Measurements from ENCODE around the gene PBRM1.

The PBRM1 gene

DNA sequence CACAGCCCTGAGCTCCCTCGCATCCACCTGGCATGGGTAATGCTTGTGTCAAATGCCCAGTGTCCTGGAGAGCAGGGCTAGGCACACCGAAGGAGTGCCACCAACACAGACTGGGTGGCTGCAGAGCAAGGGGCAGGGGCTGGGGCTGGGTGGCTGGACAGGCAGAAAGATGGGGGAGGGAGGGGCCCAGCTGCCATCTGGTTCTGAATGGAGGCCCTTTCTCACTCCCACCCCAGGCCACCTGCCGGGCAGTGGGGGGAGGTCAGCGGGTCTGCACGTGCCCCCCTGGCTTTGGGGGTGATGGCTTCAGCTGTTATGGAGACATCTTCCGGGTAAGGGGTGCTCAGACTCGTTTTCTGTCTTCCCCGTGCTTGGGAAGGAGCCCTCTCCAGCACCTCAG, 173.6 kb downstream of the PBRM1 start:
- no peak overlapping the region for H3K4me2 ChIP-seq (ENCODE audit: low read length)
- no peak overlapping the region for H2AFZ ChIP-seq
- H3K4me3 ChIP-seq (ENCODE audit: low read depth, low read length), result no peak overlapping the region
- no peaks in the 10 kb centered on the region for H3K4me1 ChIP-seq
- no peaks in the 10 kb centered on the region for H3K36me3 ChIP-seq (ENCODE audit: control insufficient read depth, insufficient read depth, low read length)
- no peak overlapping the region for H3K9ac ChIP-seq
- H3K9me3 ChIP-seq (ENCODE audit: control insufficient read depth, low read length), result no peaks in the 10 kb centered on the region
- H3K79me2 ChIP-seq, result no peaks in the 10 kb centered on the region
- no peaks in the 10 kb centered on the region for H3K27me3 ChIP-seq (ENCODE audit: control insufficient read depth, insufficient read depth, low read length)
- no peak overlapping the region for H3K27ac ChIP-seq
- TF ChIP-seq, protein P1, sequence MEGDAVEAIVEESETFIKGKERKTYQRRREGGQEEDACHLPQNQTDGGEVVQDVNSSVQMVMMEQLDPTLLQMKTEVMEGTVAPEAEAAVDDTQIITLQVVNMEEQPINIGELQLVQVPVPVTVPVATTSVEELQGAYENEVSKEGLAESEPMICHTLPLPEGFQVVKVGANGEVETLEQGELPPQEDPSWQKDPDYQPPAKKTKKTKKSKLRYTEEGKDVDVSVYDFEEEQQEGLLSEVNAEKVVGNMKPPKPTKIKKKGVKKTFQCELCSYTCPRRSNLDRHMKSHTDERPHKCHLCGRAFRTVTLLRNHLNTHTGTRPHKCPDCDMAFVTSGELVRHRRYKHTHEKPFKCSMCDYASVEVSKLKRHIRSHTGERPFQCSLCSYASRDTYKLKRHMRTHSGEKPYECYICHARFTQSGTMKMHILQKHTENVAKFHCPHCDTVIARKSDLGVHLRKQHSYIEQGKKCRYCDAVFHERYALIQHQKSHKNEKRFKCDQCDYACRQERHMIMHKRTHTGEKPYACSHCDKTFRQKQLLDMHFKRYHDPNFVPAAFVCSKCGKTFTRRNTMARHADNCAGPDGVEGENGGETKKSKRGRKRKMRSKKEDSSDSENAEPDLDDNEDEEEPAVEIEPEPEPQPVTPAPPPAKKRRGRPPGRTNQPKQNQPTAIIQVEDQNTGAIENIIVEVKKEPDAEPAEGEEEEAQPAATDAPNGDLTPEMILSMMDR (IDR thresholded peaks at IDR 0.05), result no peak

DNA sequence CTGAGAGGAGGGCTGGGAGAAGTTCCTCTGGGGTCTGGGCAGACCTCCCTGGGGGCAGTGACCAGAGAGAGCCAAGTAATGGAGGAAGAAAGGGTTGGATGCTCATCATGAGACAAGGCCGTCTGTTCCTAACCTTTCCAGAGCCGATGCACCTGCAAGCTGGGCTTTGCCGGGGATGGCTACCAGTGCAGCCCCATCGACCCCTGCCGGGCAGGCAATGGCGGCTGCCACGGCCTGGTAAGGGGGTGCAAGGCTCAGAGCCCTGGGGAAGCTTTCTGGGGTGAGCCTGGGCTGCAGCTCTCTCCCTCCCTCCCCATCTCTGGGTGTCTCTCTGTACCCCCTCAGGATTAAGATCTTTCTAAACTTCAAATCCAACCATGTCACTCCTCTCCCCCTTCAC, 174.2 kb downstream of the PBRM1 start:
- Histone ChIP-seq H3K9me3 (ENCODE audit: control insufficient read depth, low read length) (no peaks in the 10 kb centered on the region), H3K27ac (no peak overlapping the region), H3K27me3 (ENCODE audit: control insufficient read depth, insufficient read depth, low read length) (no peaks in the 10 kb centered on the region), H3K4me3 (ENCODE audit: low read depth, low read length) (no peak overlapping the region), H2AFZ (no peak overlapping the region), H3K4me1 (no peaks in the 10 kb centered on the region), H3K9ac (no peak overlapping the region), H3K4me2 (ENCODE audit: low read length) (no peak overlapping the region), H3K36me3 (ENCODE audit: control insufficient read depth, insufficient read depth, low read length) (no peaks in the 10 kb centered on the region), H3K79me2 (no peaks in the 10 kb centered on the region)
- TF ChIP-seq, protein P1 (IDR thresholded peaks at IDR 0.05), result no peak

DNA sequence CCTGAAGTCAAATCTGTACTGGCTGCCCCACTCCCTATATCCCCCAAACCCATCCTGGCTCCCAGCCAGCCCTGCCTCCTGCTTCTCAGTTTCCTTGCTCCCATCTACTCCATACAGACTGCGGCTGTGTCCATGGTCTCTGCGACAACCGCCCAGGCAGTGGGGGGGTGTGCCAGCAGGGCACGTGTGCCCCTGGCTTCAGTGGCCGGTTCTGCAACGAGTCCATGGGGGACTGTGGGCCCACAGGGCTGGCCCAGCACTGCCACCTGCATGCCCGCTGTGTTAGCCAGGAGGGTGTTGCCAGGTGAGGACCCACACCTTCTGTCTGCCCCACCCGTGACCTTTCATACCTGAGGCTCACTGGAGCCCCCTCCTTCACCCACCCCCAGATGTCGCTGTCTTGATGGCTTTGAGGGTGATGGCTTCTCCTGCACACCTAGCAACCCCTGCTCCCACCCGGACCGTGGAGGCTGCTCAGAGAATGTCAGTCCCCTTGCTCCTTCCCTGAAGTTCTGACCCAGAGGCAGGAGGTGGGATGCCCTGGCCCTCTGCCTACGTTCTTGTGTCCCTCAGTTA, 175.9 kb downstream of the PBRM1 start:
- no peak overlapping the region for H3K4me3 ChIP-seq (ENCODE audit: low read depth, low read length)
- no peaks in the 10 kb centered on the region for H3K4me1 ChIP-seq
- H3K9me3 ChIP-seq (ENCODE audit: control insufficient read depth, low read length), result no peaks in the 10 kb centered on the region
- H3K27me3 ChIP-seq (ENCODE audit: control insufficient read depth, insufficient read depth, low read length), result no peaks in the 10 kb centered on the region
- H3K4me2 ChIP-seq (ENCODE audit: low read length), result no peak overlapping the region
- H2AFZ ChIP-seq, result no peak overlapping the region
- no peaks in the 10 kb centered on the region for H3K79me2 ChIP-seq
- TF ChIP-seq, protein P1 (IDR thresholded peaks at IDR 0.05), result no peak
- no peaks in the 10 kb centered on the region for H3K36me3 ChIP-seq (ENCODE audit: control insufficient read depth, insufficient read depth, low read length)
- no peak overlapping the region for H3K27ac ChIP-seq
- H3K9ac ChIP-seq, result no peak overlapping the region

DNA sequence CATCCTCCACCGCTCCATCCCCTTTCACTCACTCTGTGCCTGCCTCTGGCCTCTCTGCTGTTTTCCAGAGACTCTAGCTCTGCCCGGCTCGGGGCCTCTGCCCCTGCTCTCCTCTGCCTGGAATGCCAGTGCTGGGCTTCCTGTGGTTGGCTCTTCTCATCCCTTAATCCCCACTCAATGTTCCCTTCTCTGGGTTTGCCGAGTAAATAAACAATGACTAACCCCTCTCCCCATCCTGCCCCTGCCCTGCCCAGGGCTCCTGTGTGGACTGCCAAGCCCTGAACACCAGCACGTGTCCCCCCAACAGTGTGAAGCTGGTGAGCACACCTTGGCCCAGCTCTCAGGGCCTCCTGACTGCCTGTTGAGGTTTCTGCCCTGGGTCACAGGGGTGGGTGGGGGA, 178.4 kb downstream of the PBRM1 start:
- H3K9ac ChIP-seq, result no peak overlapping the region
- H3K4me2 ChIP-seq (ENCODE audit: low read length), result no peak overlapping the region
- H3K79me2 ChIP-seq, result no peaks in the 10 kb centered on the region
- H3K27ac ChIP-seq, result no peak overlapping the region
- no peaks in the 10 kb centered on the region for H3K9me3 ChIP-seq (ENCODE audit: control insufficient read depth, low read length)
- no peaks in the 10 kb centered on the region for H3K36me3 ChIP-seq (ENCODE audit: control insufficient read depth, insufficient read depth, low read length)
- no peaks in the 10 kb centered on the region for H3K4me1 ChIP-seq
- H3K4me3 ChIP-seq (ENCODE audit: low read depth, low read length), result no peak overlapping the region
- no peak overlapping the region for H2AFZ ChIP-seq
- TF ChIP-seq, protein P1 (IDR thresholded peaks at IDR 0.05), result no peak
- no peaks in the 10 kb centered on the region for H3K27me3 ChIP-seq (ENCODE audit: control insufficient read depth, insufficient read depth, low read length)

DNA sequence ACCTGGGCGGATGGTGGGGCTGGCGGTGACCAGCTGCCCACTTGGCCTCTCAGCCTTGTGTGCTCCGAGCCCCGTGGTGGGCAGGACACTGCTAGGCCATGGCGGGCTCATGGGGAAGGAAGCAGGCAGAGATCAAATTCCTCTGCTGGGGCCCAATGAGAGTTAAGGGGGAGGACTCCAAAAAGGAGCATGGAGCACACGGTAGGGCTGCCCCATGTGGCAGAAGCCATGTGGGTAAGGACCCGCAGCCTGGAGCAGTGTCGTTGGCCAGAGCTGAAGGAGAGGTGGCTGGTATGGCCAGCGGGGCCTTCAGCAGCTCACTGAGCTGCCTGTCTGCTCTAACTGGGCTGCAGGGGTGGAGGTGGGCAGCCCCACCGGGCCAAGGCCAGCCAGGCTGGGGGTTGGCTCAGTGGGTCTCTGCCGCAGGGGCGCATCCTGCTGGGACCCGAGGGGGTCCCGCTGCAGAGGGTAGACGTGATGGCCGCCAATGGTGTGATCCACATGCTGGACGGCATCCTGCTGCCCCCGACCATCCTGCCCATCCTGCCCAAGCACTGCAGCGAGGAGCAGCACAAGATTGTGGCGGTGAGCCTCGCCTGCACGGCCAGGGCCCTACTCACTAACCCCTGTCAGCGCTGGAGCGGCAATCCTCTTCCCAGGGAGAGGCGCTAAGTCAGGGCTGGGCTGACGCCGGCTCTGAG, 179.3 kb downstream of the PBRM1 start:
- Histone ChIP-seq H3K9me3 (ENCODE audit: control insufficient read depth, low read length) (no peaks in the 10 kb centered on the region), H3K4me2 (ENCODE audit: low read length) (no peak overlapping the region), H3K4me1 (no peaks in the 10 kb centered on the region), H3K9ac (no peak overlapping the region), H3K27ac (no peak overlapping the region), H3K4me3 (ENCODE audit: low read depth, low read length) (no peak overlapping the region), H2AFZ (no peak overlapping the region), H3K36me3 (ENCODE audit: control insufficient read depth, insufficient read depth, low read length) (no peaks in the 10 kb centered on the region), H3K79me2 (no peaks in the 10 kb centered on the region), H3K27me3 (ENCODE audit: control insufficient read depth, insufficient read depth, low read length) (no peaks in the 10 kb centered on the region)
- TF ChIP-seq, protein P1 (IDR thresholded peaks at IDR 0.05), result no peak

Data from parathyroid adenoma (tissue), 2 donors.